CD4-positive, alpha-beta memory T cell (primary cell): ENCODE results near the gene P2RY2. TPM values are rescaled to one million over a fixed set of nuclear protein-coding genes. Genes with fewer than 3 reads are reported as not detected.
A peak's percentile ranks its signal among the peaks of the same experiment; 100 is the strongest.

Experiments
- CTCF ChIA-PET: fragments of 350-600 bp; sonication (Branson Sonifier 250); formaldehyde crosslinking; loops from one replicate; lab custom pipeline; 2021; ENCODE audit warnings: inconsistent platforms; ENCODE audit not compliant: partially characterized antibody; lab: Charles Lee
- POLR2A ChIA-PET: fragments of 350-600 bp; sonication (Branson Sonifier 250); formaldehyde crosslinking; loops from one replicate; lab custom pipeline; 2021; ENCODE audit not compliant: partially characterized antibody; lab: Charles Lee
- DNase-seq, 5 donors: peaks; one replicate each; pipeline versions ENCODE4 v3.0.0 to v3.0.0-alpha.2; 2020 to 2022; ENCODE audit warnings: mixed read lengths in 1 of 5
- H3K27ac ChIP-seq: one replicate; pipeline ENCODE4 v1.7.0; 2013; ENCODE audit warnings: low read depth, low read length
- H3K27me3 ChIP-seq: 2 replicates; pipeline ENCODE4 v1.7.0; 2013; ENCODE audit warnings: mild to moderate bottlenecking, low read length, moderate library complexity; ENCODE audit not compliant: insufficient read depth
- H3K36me3 ChIP-seq: 2 replicates; pipeline ENCODE4 v1.7.0; 2013; ENCODE audit warnings: mild to moderate bottlenecking, low read length, moderate library complexity; ENCODE audit not compliant: insufficient read depth
- H3K4me1 ChIP-seq: 2 replicates; pipeline ENCODE4 v1.7.0; 2013; ENCODE audit warnings: mild to moderate bottlenecking, low read length, moderate library complexity; ENCODE audit not compliant: insufficient read depth
- H3K4me3 ChIP-seq, 2 donors: one replicate each; pipeline ENCODE4 v1.7.0; 2013; ENCODE audit warnings: low read length in 2 of 2, mild to moderate bottlenecking in 1 of 2
- H3K9me3 ChIP-seq, 2 donors: one replicate each; pipeline ENCODE4 v1.7.0; 2013; ENCODE audit warnings: low read length in 2 of 2, control low read depth in 1 of 2; ENCODE audit not compliant: control insufficient read depth in 1 of 2
- H3K27ac Mint-ChIP-seq, 7 donors: one replicate each; pipeline ENCODE4 v1.8.0; 2020 to 2021; ENCODE audit warnings: mixed read lengths in 7 of 7, mild to moderate bottlenecking in 6 of 7, inconsistent platforms in 3 of 7, moderate library complexity in 3 of 7
- H3K27me3 Mint-ChIP-seq, 2 donors: one replicate each; pipeline ENCODE4 v1.8.0; 2020 to 2021; ENCODE audit warnings: mixed read lengths in 2 of 2
- H3K36me3 Mint-ChIP-seq, 2 donors: one replicate each; pipeline ENCODE4 v1.8.0; 2020 to 2021; ENCODE audit warnings: mixed read lengths in 2 of 2, inconsistent platforms in 1 of 2, mild to moderate bottlenecking in 1 of 2
- H3K4me1 Mint-ChIP-seq, 4 donors: one replicate each; pipeline ENCODE4 v1.8.0; 2020 to 2021; ENCODE audit warnings: mixed read lengths in 4 of 4, mild to moderate bottlenecking in 1 of 4
- H3K4me3 Mint-ChIP-seq, 8 donors: one replicate each; pipeline ENCODE4 v1.8.0; 2020 to 2021; ENCODE audit warnings: mixed read lengths in 8 of 8, mild to moderate bottlenecking in 7 of 8, moderate library complexity in 6 of 8, inconsistent platforms in 3 of 8
- H3K9me3 Mint-ChIP-seq, 8 donors: one replicate each; pipeline ENCODE4 v1.8.0; 2020 to 2021; ENCODE audit warnings: mixed read lengths in 8 of 8, mild to moderate bottlenecking in 5 of 8, inconsistent platforms in 3 of 8, moderate library complexity in 1 of 8
- intact Hi-C: fragments of 100-400 bp; cut with micrococcal nuclease; formaldehyde crosslinking; loops from one replicate; pipeline ENCODE4 v1.15.1; 2023
- polyA plus RNA-seq, 2 donors: library from polyadenylated mRNA; unstranded; fragments of 300-500 nt; fragmentation: Illumina TruSeq; gene quantifications; one replicate each; pipeline ENCODE4 v1.2.3, GENCODE V29; 2021
- total RNA-seq, 2 experiments: library from RNA; stranded (reverse); gene quantifications; one replicate each; pipeline ENCODE4 v1.2.3, GENCODE V29; 2021

P2RY2 gene
- total and polyA plus RNA-seq, 4 experiments from 2014 or later, result not detected

DNA sequence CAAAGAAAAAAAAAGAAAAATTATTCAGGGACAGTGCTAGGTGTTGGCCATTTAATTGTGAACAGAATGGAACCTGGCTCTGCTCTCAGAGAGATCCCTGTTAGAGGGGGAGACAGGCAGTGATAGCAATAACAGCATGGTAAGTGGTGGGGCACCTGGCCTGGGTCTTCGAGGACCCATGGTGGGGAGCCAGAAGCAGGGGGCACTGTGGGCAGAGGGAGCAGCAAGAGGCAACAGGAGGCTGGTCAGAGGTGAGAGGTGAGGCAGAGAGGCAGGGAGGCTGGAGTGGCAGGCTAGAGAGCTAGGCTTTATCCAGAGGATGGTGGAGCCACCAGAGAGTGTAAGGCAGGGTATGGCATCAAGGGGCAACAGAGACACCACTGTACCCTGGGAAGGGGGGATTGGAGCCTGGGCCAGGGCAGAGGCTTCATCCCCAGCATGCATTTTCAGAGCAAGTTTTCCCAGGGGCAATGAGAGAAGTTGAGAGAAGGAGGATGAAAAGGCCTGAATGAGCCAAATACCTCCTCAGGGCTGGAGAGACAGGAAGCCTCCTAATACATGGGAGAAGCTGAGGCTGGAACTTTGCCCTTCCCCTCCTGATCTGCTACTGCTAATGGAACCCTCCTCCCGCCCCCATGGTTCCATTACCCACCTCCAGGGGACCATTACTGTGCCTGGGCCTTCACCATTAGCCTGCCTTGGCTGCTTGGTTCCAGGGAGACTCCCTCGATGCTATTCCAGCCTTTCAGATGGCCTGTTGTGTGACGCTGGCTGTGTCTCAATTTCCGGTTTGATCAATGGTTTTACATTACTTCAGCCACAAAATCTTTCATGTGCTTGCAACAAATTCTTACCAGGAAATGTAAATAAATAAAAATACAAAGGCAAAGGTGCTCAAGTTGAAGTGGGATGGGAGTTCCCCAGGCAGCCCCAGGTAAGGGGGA, 2.6 kb upstream of the P2RY2 start:
- Histone ChIP-seq H3K36me3 (no peaks in the 10 kb centered on the region), H3K4me1 (no peaks in the 10 kb centered on the region), H3K4me3 (no peak overlapping the region), H3K27me3 (no peaks in the 10 kb centered on the region), H3K9me3 (no peaks in the 10 kb centered on the region), H3K27ac (no peak overlapping the region)
- ChIA-PET CTCF (no interaction called here), POLR2A (no interaction called here)
- Mint-ChIP-seq H3K4me1 (peaks cover 0 to 16% (median 5%) of the 10 kb centered on the region in 4 donors), H3K27ac (no peak overlapping the region), H3K36me3 (no peaks in the 10 kb centered on the region), H3K27me3 (peaks cover 10 to 16% of the 10 kb centered on the region in 2 donors), H3K4me3 (peak overlapping the region in 1 of 8 donors; percentile 63), H3K9me3 (no peaks in the 10 kb centered on the region)
- intact Hi-C loops, result no loop called here
- no peak for DNase-seq

DNA sequence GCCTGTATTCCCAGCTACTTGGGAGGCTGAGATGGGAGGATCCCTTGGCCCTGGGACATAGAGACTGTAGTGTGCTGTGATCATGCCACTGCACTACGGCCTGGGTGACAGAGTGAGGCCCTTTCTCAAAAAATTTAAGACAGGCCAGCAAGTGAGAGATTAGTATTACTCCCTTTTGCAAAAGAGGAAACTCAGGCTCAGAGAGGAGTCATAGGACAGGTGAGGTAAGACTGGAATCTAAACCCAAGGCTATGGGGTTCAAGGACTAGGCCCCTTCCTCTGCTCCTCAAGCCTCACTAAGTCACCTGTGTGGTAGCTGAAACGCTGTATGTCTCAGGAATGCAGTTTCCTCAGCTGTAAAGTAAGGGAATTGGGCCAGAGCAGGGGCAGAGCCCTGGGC, 1.6 kb upstream of the P2RY2 start:
- Histone ChIP-seq H3K4me3 (no peak overlapping the region), H3K9me3 (no peaks in the 10 kb centered on the region), H3K4me1 (no peaks in the 10 kb centered on the region), H3K27ac (no peak overlapping the region), H3K36me3 (no peaks in the 10 kb centered on the region), H3K27me3 (no peaks in the 10 kb centered on the region)
- Mint-ChIP-seq H3K27ac (no peak overlapping the region), H3K4me3 (peak overlapping the region in 1 of 8 donors; percentile 1), H3K27me3 (peaks cover 10 to 19% of the 10 kb centered on the region in 2 donors), H3K36me3 (no peaks in the 10 kb centered on the region), H3K9me3 (no peaks in the 10 kb centered on the region), H3K4me1 (peaks cover 0 to 16% (median 5%) of the 10 kb centered on the region in 4 donors)
- intact Hi-C loops, result no loop called here
- ChIA-PET CTCF (no interaction called here), POLR2A (no interaction called here)
- DNase-seq, result no peak

DNA sequence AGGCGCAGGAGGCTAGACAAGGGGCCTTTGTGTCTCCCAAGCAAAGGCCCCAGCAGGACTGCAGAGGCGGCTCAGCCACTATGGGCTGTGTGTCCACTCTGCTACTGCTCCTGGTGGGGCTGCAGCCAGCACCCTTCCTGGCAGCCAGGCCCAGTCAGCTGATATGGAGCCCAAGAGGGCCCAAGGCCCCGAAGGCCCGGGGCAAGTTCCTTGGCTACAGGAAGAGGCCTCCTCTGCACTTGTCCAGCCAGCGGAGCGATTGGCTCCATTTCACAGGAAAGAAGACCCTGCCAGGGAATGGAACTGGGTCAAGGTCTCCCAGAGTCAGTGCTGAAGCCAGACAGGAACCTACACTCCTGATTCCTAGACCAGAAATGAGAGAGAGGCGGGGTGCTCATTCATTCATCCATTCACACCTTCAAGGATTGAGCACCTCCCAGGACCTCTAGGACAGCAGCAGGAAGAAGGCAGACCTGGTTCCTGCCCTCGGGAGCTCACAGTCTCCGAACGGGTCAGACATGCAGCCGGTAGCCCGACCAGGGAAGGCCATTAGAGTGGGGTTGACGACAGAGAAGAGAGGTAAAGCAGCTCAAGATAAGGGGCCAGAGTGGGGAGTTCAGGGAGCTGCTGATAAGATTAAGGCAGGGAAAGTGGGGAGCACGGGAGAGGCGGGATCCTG, 811 bp upstream of the P2RY2 start:
- Histone ChIP-seq H3K4me3 (no peak overlapping the region), H3K27ac (no peak overlapping the region), H3K36me3 (no peaks in the 10 kb centered on the region), H3K27me3 (no peaks in the 10 kb centered on the region), H3K9me3 (no peaks in the 10 kb centered on the region), H3K4me1 (no peaks in the 10 kb centered on the region)
- DNase-seq, result no peak
- Mint-ChIP-seq H3K27ac (no peak overlapping the region), H3K27me3 (peaks cover 10 to 19% of the 10 kb centered on the region in 2 donors), H3K9me3 (no peaks in the 10 kb centered on the region), H3K4me1 (peaks cover 0 to 16% (median 5%) of the 10 kb centered on the region in 4 donors), H3K4me3 (peak overlapping the region in 5 of 8 donors; percentile 30 to 77 (median 60)), H3K36me3 (no peaks in the 10 kb centered on the region)
- ChIA-PET POLR2A (no interaction called here), CTCF (no interaction called here)
- intact Hi-C loops, result no loop called here

DNA sequence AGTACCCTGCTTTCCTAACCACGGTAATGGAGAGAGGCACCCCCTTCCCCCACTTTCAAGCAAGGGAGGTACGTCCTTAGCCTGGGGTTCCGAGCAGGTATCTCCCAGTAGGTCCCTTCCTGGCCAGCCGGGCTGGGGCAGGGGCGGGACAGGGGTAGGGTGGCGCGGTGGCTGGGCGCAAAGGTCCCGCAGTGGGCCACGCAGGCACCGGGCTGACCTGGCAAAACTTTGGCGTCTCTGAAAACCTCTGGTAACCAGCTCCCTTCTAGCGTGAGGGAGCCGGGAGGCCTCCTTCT, 323 bp upstream of the P2RY2 start:
- no peaks in the 10 kb centered on the region for H3K9me3 Mint-ChIP-seq
- ChIA-PET POLR2A (no interaction called here), CTCF (no interaction called here)
- Histone ChIP-seq H3K27ac (no peak overlapping the region), H3K4me3 (no peak overlapping the region), H3K36me3 (no peaks in the 10 kb centered on the region), H3K4me1 (no peaks in the 10 kb centered on the region), H3K27me3 (no peaks in the 10 kb centered on the region), H3K9me3 (no peaks in the 10 kb centered on the region)
- peak overlapping the region in 4 of 8 donors; percentile 30 to 77 (median 56) for H3K4me3 Mint-ChIP-seq
- peaks cover 0 to 16% (median 5%) of the 10 kb centered on the region in 4 donors for H3K4me1 Mint-ChIP-seq
- DNase-seq, result no peak
- H3K27me3 Mint-ChIP-seq, result peaks cover 10 to 19% of the 10 kb centered on the region in 2 donors
- intact Hi-C loops, result no loop called here
- no peak overlapping the region for H3K27ac Mint-ChIP-seq
- no peaks in the 10 kb centered on the region for H3K36me3 Mint-ChIP-seq

DNA sequence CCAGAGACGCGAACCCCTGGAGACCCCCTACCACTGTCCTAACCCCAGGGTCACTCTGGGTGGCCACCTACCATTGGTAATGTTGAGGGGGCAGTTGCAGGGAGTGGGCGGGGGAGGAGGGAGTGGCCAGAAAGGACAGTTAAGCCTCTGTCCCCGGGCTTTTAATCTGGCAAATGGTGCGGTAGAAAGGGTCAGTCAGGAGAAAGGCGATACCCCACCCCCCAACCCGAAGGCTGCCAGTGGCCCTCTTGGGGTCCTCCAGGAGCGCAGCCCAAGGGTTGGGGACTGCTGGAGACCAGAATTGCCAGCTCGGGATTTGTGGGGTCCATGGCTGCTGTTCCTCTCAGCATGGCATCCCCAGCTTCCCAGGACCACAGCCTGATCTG, 742 bp downstream of the P2RY2 start:
- H3K4me3 ChIP-seq, result no peak overlapping the region
- H3K4me1 ChIP-seq, result no peaks in the 10 kb centered on the region
- H3K27me3 ChIP-seq, result no peaks in the 10 kb centered on the region
- no peaks in the 10 kb centered on the region for H3K36me3 ChIP-seq
- intact Hi-C loops, result no loop called here
- no peak overlapping the region for H3K27ac ChIP-seq
- Mint-ChIP-seq H3K36me3 (no peaks in the 10 kb centered on the region), H3K27me3 (peaks cover 10 to 18% of the 10 kb centered on the region in 2 donors), H3K9me3 (no peaks in the 10 kb centered on the region), H3K27ac (no peak overlapping the region), H3K4me1 (peaks cover 0 to 16% (median 5%) of the 10 kb centered on the region in 4 donors), H3K4me3 (peak overlapping the region in 4 of 8 donors; percentile 10 to 70 (median 54))
- no peak for DNase-seq
- POLR2A ChIA-PET, result no interaction called here
- no peaks in the 10 kb centered on the region for H3K9me3 ChIP-seq
- CTCF ChIA-PET, result no interaction called here

DNA sequence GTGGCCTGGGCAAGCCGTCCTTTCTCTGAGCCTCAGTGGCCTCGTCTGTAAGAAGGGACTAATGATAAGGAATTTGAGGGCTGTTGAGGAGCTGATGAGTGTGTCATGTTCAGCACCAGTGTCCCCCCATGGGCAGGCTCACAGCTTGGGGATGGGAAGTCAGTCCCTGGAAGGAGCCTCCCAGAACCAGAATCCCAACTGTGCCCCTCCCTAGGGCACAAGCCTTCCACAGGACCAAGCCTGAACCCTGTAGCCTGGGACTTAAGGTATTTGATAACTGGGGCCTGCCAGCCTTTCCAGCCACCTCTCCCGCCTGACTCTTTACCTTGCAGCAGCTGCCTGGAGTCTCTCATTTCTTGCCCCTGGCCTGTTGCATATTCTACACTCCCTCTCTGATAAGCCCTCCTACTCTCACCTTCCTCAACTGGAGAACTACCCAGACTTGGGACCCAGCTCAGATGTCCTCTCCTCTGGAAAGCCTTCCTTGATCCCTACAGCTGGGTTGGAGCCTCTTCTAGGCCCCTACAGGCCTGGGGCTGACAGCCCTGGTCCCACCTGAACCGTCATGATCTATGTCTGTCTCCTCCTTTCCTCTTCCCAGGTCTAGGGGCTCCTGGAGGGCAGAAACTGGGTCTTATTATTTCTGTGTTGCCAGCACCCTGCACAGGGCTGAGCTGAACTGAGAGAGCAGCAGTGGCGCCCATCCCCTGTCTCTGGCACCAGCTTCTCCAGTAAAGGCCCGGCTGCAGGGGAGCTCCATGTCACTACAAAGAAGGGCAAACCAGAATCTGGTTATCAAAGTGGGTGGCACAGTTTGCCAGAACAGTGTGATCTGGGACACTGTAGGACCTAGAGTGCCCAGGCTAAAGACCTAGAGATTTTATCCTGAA, 1.6 kb downstream of the P2RY2 start:
- Mint-ChIP-seq H3K9me3 (no peaks in the 10 kb centered on the region), H3K4me3 (peak overlapping the region in 4 of 8 donors; percentile 21 to 73 (median 46)), H3K36me3 (no peaks in the 10 kb centered on the region), H3K27ac (no peak overlapping the region), H3K27me3 (peaks cover 10 to 18% of the 10 kb centered on the region in 2 donors), H3K4me1 (peaks cover 5 to 16% (median 8%) of the 10 kb centered on the region in 4 donors)
- no peak overlapping the region for H3K4me3 ChIP-seq
- H3K4me1 ChIP-seq, result no peaks in the 10 kb centered on the region
- no peak for DNase-seq
- H3K9me3 ChIP-seq, result no peaks in the 10 kb centered on the region
- H3K36me3 ChIP-seq, result no peaks in the 10 kb centered on the region
- POLR2A ChIA-PET, result no interaction called here
- no peak overlapping the region for H3K27ac ChIP-seq
- intact Hi-C loops, result no loop called here
- H3K27me3 ChIP-seq, result no peaks in the 10 kb centered on the region
- CTCF ChIA-PET, result no interaction called here

GRCh38 chr11:73221451-73221850, 3.4 kb downstream of the P2RY2 start:
- Histone ChIP-seq H3K36me3 (no peaks in the 10 kb centered on the region), H3K27me3 (no peaks in the 10 kb centered on the region), H3K4me3 (no peak overlapping the region), H3K4me1 (no peaks in the 10 kb centered on the region), H3K9me3 (no peaks in the 10 kb centered on the region), H3K27ac (no peak overlapping the region)
- Mint-ChIP-seq H3K27ac (no peak overlapping the region), H3K27me3 (peaks cover 11 to 18% of the 10 kb centered on the region in 2 donors), H3K4me1 (peaks cover 7 to 16% (median 10%) of the 10 kb centered on the region in 4 donors), H3K9me3 (no peaks in the 10 kb centered on the region), H3K4me3 (no peak overlapping the region), H3K36me3 (no peaks in the 10 kb centered on the region)
- intact Hi-C loops, result no loop called here
- CTCF ChIA-PET, result no interaction called here
- POLR2A ChIA-PET, result no interaction called here
- no peak for DNase-seq
